Adrenal gland (tissue), 12 donors: ENCODE results near the gene DVL3. TPM values are rescaled to one million over a fixed set of nuclear protein-coding genes. Genes with fewer than 3 reads are reported as not detected.

Experiments used
- DNase-seq, 7 donors: peaks; one replicate each; pipeline ENCODE4 v3.0.0-alpha.2; 2019 to 2020
- H3K27ac ChIP-seq, 5 donors: fragments of 200-600 bp; sonication (generic) in 4 of 5; 1 replicate in 3 of 5; 2 replicates in 2 of 5; pipeline versions ENCODE4 v1.5.1 to v1.8.0; 2016 to 2020; ENCODE audit warnings: mild to moderate bottlenecking in 1 of 5
- H3K27me3 ChIP-seq: fragments of 200-600 bp; 2 replicates; pipeline ENCODE4 v1.8.0; 2021
- H3K36me3 ChIP-seq, 2 donors: fragments of 200-600 bp; replicated peaks in 1 of 2; 1 replicate in 1 of 2; 2 replicates in 1 of 2; pipeline versions ENCODE4 v1.5.1 to v1.8.0; 2018 to 2022
- H3K4me1 ChIP-seq, 2 donors: fragments of 200-600 bp; replicated peaks in 1 of 2; 1 replicate in 1 of 2; 2 replicates in 1 of 2; pipeline versions ENCODE4 v1.5.1 to v1.8.0; 2018 to 2021
- H3K4me3 ChIP-seq, 4 donors: fragments of 200-600 bp; sonication (generic) in 3 of 4; one replicate each; pipeline ENCODE4 v1.5.1; 2016 to 2018
- H3K9me3 ChIP-seq, 3 donors: fragments of 200-600 bp; sonication (generic) in 1 of 3; replicated peaks in 1 of 3; 1 replicate in 2 of 3; 2 replicates in 1 of 3; pipeline versions ENCODE4 v1.5.1 to v1.8.0; 2016 to 2021
- CTCF ChIP-seq, 6 experiments: fragments of 450-650 bp in 4 of 6; fragments of 200-600 bp in 2 of 6; sonication (generic) in 1 of 6; IDR thresholded peaks; 1 replicate in 5 of 6; 2 replicates in 1 of 6; pipeline versions ENCODE4 v1.5.1 to v1.8.0; 2016 to 2021; ENCODE audit warnings: antibody characterized with exemption in 6 of 6, mild to moderate bottlenecking in 2 of 6, moderate library complexity in 1 of 6
- POLR2A ChIP-seq, 2 donors: fragments of 450-650 bp; IDR thresholded peaks; one replicate each; pipeline ENCODE4 v1.6.1; 2017; ENCODE audit warnings: antibody characterized with exemption in 2 of 2, mild to moderate bottlenecking in 2 of 2, moderate library complexity in 1 of 2
- WGBS, 4 donors: extraction: QIAGEN DNeasy Blood & Tissue Kit in 2 of 4; methylation state at CpG; one replicate each; pipeline versions ENCODE4 v1.1.5 to v1.1.7; 2013 to 2017; 5-methylcytosine and 5-hydroxymethylcytosine counted together
- intact Hi-C, 2 donors: fragments of 100-400 bp; cut with DNase I; formaldehyde crosslinking; loops; one replicate each; pipeline versions ENCODE4 v1.14.1 to v1.15.0; 2022 to 2023
- polyA plus RNA-seq, 3 donors: library from polyadenylated mRNA; stranded (reverse); fragments of 200-250 nt in 2 of 3; fragments of 350-450 nt in 1 of 3; fragmentation: Illumina TruSeq in 1 of 3; extraction: RNeasy Lipid Tissue Mini Kit (QIAGEN cat#74804) in 1 of 3; gene quantifications; one replicate each; pipeline ENCODE4 v1.2.3, GENCODE V29; 2013 to 2014
- total RNA-seq, 9 donors: library from RNA; depleted of rRNA in 4 of 9; stranded (reverse); fragments of >200 nt in 4 of 9; fragments of 120-200 nt in 1 of 9; fragmentation: NEBNext Ultra II Directional in 1 of 9; extraction: Animal tissue kit (Norgen Biotek cat#: 25700) in 1 of 9; gene quantifications; one replicate each; pipeline versions ENCODE4 v1.1.0 to v1.2.4, GENCODE V29; 2013 to 2023
- donor health status: healthy with polysubstance abuse.
- donor health status: Bipolar disorder and iron deficiency.
- donor health status: DM: yes; HTN: yes; CAD: no.
- donor health status: DM: no; HTN: no; CAD: no.
- donor health status: DM: no; HTN: no; CAD: no.
- donor health status: DM: yes; HTN: yes; CAD: no.

Gene DVL3
- total and polyA plus RNA-seq, 12 donors = 34.1 to 94.1 (median 65.6) TPM

GRCh38 chr3:184184546-184185230 is 29.5 kb downstream of the DVL3 start:
- Histone ChIP-seq H3K9me3 (no peaks in the 10 kb centered on the region), H3K4me3 (no peak overlapping the region), H3K27me3 (no peaks in the 10 kb centered on the region), H3K4me1 (peaks cover 24 to 46% of the 10 kb centered on the region in 2 donors), H3K27ac (peak overlapping the region in 4 of 5 donors; percentile 76 to 92 (median 90)), H3K36me3 (peaks cover 0 to 75% of the 10 kb centered on the region in 2 donors)
- intact Hi-C loops = no loop called here
- no peak for DNase-seq
- 86 to 95% (median 93%) methylated on average over 17 to 18 of the region's 18 CpGs for whole genome bisulfite sequencing, 4 donors
- no peak for TF ChIP-seq POLR2A (IDR thresholded peaks at IDR 0.05)
- no peak for TF ChIP-seq CTCF (IDR thresholded peaks at IDR 0.05)

- Histone ChIP-seq H3K4me1 (peaks cover 24 to 50% of the 10 kb centered on the region in 2 donors), H3K9me3 (no peaks in the 10 kb centered on the region), H3K27ac (peak overlapping the region; percentile 35 to 92 (median 87)), H3K36me3 (peaks cover 0 to 75% of the 10 kb centered on the region in 2 donors), H3K4me3 (peak overlapping the region in 2 of 4 donors; percentile 61), H3K27me3 (no peaks in the 10 kb centered on the region)
- 2 to 9% (median 2%) methylated on average over 17 to 55 of the region's 55 CpGs for WGBS, 4 donors
- TF ChIP-seq CTCF (IDR thresholded peaks at IDR 0.05) = no peak
- no peak for TF ChIP-seq POLR2A (IDR thresholded peaks at IDR 0.05)
- peak; percentile 99 to 100 (median 99) for DNase-seq
- intact Hi-C loops = no loop called here
Measured at GRCh38 chr3:184185461-184186183, 30.4 kb downstream of the DVL3 start.

GRCh38 chr3:184186184-184186901 is 31.2 kb downstream of the DVL3 start, which contains the start of gene ABCF3:
ABCF3 (plus strand) TSS chr3:184186199; CDS start chr3:184186208, 9 bp downstream.
- H3K36me3 ChIP-seq = peaks cover 0 to 75% of the 10 kb centered on the region in 2 donors
- peak within 1 kb of the TSS; percentile 17 to 61 (median 58) for H3K4me3 ChIP-seq
- H3K9me3 ChIP-seq = no peaks in the 10 kb centered on the region
- intact Hi-C loops = no loop called here
- peaks cover 24 to 52% of the 10 kb centered on the region in 2 donors for H3K4me1 ChIP-seq
- peak; percentile 68 to 88 (median 79) for DNase-seq
- no peaks in the 10 kb centered on the region for H3K27me3 ChIP-seq
- whole genome bisulfite sequencing, 4 donors = 0% methylated on average over 12 to 45 of the region's 45 CpGs
- peak; percentile 61 to 82 for TF ChIP-seq POLR2A (IDR thresholded peaks at IDR 0.05)
- no peak for TF ChIP-seq CTCF (IDR thresholded peaks at IDR 0.05)
- peak within 1 kb of the TSS; percentile 35 to 92 (median 87) for H3K27ac ChIP-seq

GRCh38 chr3:184186902-184187207 is 31.7 kb downstream of the DVL3 start:
- Histone ChIP-seq H3K4me3 (peak overlapping the region in 3 of 4 donors; percentile 56 to 61 (median 61)), H3K27ac (peak overlapping the region; percentile 35 to 92 (median 87)), H3K36me3 (peaks cover 0 to 75% of the 10 kb centered on the region in 2 donors), H3K27me3 (no peaks in the 10 kb centered on the region), H3K9me3 (no peaks in the 10 kb centered on the region), H3K4me1 (peaks cover 24 to 52% of the 10 kb centered on the region in 2 donors)
- intact Hi-C loops = no loop called here
- no peak for DNase-seq
- TF ChIP-seq CTCF (IDR thresholded peaks at IDR 0.05) = no peak
- TF ChIP-seq POLR2A (IDR thresholded peaks at IDR 0.05) = no peak
- WGBS, 4 donors = 0 to 12% (median 8%) methylated on average over 1 to 3 of the region's 3 CpGs
